Adrenal gland (tissue), 5 donors: ENCODE measurements around the gene ISM1.

Source experiments
- CTCF ChIP-seq, 6 experiments: fragments of 450-650 bp in 4 of 6; fragments of 200-600 bp in 2 of 6; sonication (generic) in 1 of 6; IDR thresholded peaks; 1 replicate in 5 of 6; 2 replicates in 1 of 6; pipeline versions ENCODE4 v1.5.1 to v1.8.0; 2016 to 2021; ENCODE audit warnings: antibody characterized with exemption in 6 of 6, mild to moderate bottlenecking in 2 of 6, moderate library complexity in 1 of 6
- POLR2A ChIP-seq, 2 donors: fragments of 450-650 bp; IDR thresholded peaks; one replicate each; pipeline ENCODE4 v1.6.1; 2017; ENCODE audit warnings: antibody characterized with exemption in 2 of 2, mild to moderate bottlenecking in 2 of 2, moderate library complexity in 1 of 2
- donor health status: DM: no; HTN: no; CAD: no.

GRCh38 chr20:13285408-13285807 is 64.3 kb downstream of the ISM1 start:
- TF ChIP-seq CTCF (IDR thresholded peaks at IDR 0.05): no peak
- TF ChIP-seq POLR2A (IDR thresholded peaks at IDR 0.05): no peak
